GM19238 (cell line): ENCODE data around the gene PHB1.
A peak's percentile ranks its signal among the peaks of the same experiment; 100 is the strongest.

Experiments
- DNase-seq: peaks from one replicate; pipeline ENCODE4 v3.0.0; 2011; ENCODE audit warnings: low spot score; ENCODE audit not compliant: insufficient read length

PHB1 gene

GRCh38 chr17:49414622-49415350 lies at the start of gene PHB1:
Gene PHB1 (minus strand): TSS chr17:49414882. CDS start chr17:49413264, 1,618 bp downstream.
- DNase-seq, result peak; percentile 97

- DNase-seq, result no peak
Measured at GRCh38 chr17:49464049-49464448, 49.4 kb upstream of the PHB1 start.

GRCh38 chr17:49461580-49461979 lies 46.9 kb upstream of the PHB1 start:
- DNase-seq, result no peak

GRCh38 chr17:49460401-49460800 lies 45.7 kb upstream of the PHB1 start:
- no peak for DNase-seq

GRCh38 chr17:49459401-49459984 lies 44.8 kb upstream of the PHB1 start:
- DNase-seq, result no peak

- DNase-seq, result no peak
Measured at GRCh38 chr17:49457564-49458535, 43.2 kb upstream of the PHB1 start.

GRCh38 chr17:49456183-49456965 lies 41.7 kb upstream of the PHB1 start:
- DNase-seq, result no peak

GRCh38 chr17:49455272-49455861 lies 40.7 kb upstream of the PHB1 start:
- DNase-seq, result no peak

GRCh38 chr17:49454050-49454449 lies 39.4 kb upstream of the PHB1 start:
- no peak for DNase-seq

- DNase-seq, result no peak
Measured at GRCh38 chr17:49452661-49453060, 38.0 kb upstream of the PHB1 start.

GRCh38 chr17:49452201-49452600 lies 37.5 kb upstream of the PHB1 start:
- no peak for DNase-seq

- DNase-seq, result no peak
Measured at GRCh38 chr17:49450735-49451134, 36.1 kb upstream of the PHB1 start.

- DNase-seq, result no peak
Measured at GRCh38 chr17:49450181-49450580, 35.5 kb upstream of the PHB1 start.

GRCh38 chr17:49447628-49448302 lies 33.1 kb upstream of the PHB1 start:
- no peak for DNase-seq

GRCh38 chr17:49445591-49445990 lies 30.9 kb upstream of the PHB1 start:
- DNase-seq, result no peak

GRCh38 chr17:49444384-49444783 lies 29.7 kb upstream of the PHB1 start:
- DNase-seq, result no peak

GRCh38 chr17:49443862-49444261 lies 29.2 kb upstream of the PHB1 start:
- no peak for DNase-seq

GRCh38 chr17:49442041-49442440 lies 27.4 kb upstream of the PHB1 start:
- DNase-seq, result no peak

GRCh38 chr17:49441578-49441977 lies 26.9 kb upstream of the PHB1 start:
- no peak for DNase-seq

- no peak for DNase-seq
Measured at GRCh38 chr17:49440581-49440980, 25.9 kb upstream of the PHB1 start.
